Chondrocyte (in vitro differentiated cells): ENCODE measurements around the gene BRD7. TPM values are rescaled to one million over a fixed set of nuclear protein-coding genes. Genes with fewer than 3 reads are reported as not detected.
A peak's percentile ranks its signal among the peaks of the same experiment; 100 is the strongest.

Source experiments
- DNase-seq: peaks from one replicate; pipeline ENCODE4 v3.0.0; 2021; ENCODE audit warnings: mixed read lengths, low spot score
- H3K27ac Mint-ChIP-seq: one replicate; pipeline ENCODE4 v1.8.0; 2021; ENCODE audit warnings: mild to moderate bottlenecking, moderate library complexity, mixed read lengths; ENCODE audit not compliant: unreplicated experiment
- H3K27me3 Mint-ChIP-seq: 2 replicates; pipeline ENCODE4 v1.8.0; 2021; ENCODE audit warnings: low read depth, mixed read lengths
- H3K36me3 Mint-ChIP-seq: 2 replicates; pipeline ENCODE4 v1.8.0; 2021; ENCODE audit warnings: low read depth, mixed read lengths
- H3K4me1 Mint-ChIP-seq: 2 replicates; pipeline ENCODE4 v1.8.0; 2021; ENCODE audit warnings: low read depth, mild to moderate bottlenecking, mixed read lengths
- H3K4me3 Mint-ChIP-seq: one replicate; pipeline ENCODE4 v1.8.0; 2021; ENCODE audit warnings: mild to moderate bottlenecking, moderate library complexity, mixed read lengths; ENCODE audit not compliant: unreplicated experiment
- H3K9me3 Mint-ChIP-seq: 2 replicates; pipeline ENCODE4 v1.8.0; 2021; ENCODE audit warnings: low read depth, mixed read lengths
- total RNA-seq: library from RNA; stranded (reverse); gene quantifications from 3 replicates; pipeline ENCODE4 v1.2.1, GENCODE V29; 2021
- TF ChIP-seq, protein P1 (sequence below): fragments of 200-600 bp; sonication (generic); IDR thresholded peaks from 2 replicates; pipeline ENCODE4 v1.5.0; 2021; ENCODE audit warnings: antibody characterized with exemption, mild to moderate bottlenecking, moderate library complexity

The BRD7 gene
- total RNA-seq, 1 donor from 2014 or later: 47.6 TPM

DNA sequence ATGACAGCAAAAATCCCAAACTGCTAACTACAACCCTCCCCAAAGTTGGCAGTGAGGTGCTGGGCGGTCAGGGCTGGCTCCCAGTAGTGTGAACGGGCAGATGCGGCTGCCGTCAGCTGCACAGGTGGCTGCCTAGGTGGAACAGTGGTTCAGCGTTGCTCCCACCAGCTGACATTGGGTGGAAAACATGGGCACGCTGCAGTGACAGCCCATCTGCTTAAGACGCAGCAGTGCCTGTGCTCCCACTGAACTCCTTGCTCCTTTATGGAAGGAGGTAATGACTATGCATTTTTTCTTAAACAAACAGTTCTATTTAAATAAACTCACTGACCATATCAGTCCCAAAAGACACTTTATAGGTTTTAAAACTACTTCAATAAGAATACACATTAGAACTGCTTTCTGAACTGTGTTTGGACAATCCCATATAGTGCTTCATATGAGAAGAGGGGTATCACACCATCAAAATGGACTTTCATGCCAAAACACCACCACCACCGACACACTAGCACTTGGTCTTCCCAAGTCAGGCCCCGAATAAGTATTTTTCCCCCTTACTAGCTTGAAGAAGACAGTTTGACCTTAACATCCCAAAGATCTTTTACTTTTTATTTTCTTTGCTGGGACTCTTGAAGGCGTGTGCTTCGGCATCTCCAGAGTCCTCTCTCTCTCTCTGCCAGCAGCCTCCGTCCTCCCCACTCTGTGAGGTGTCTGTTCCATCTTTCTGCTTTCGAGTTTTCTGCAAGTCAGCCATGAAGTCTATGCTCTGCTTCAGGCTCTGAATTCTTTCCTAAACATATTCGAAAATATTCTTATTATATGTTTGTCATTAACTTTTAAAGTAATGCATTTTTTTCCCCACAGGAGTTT lies 34.4 kb downstream of the BRD7 start:
- H3K9me3 Mint-ChIP-seq: peaks cover 3% of the 10 kb centered on the region
- peaks cover 14% of the 10 kb centered on the region for H3K36me3 Mint-ChIP-seq
- no peaks in the 10 kb centered on the region for H3K27me3 Mint-ChIP-seq
- peak overlapping the region; percentile 0 for H3K27ac Mint-ChIP-seq
- peaks cover 64% of the 10 kb centered on the region for H3K4me1 Mint-ChIP-seq
- H3K4me3 Mint-ChIP-seq: no peak overlapping the region
- TF ChIP-seq, protein P1, sequence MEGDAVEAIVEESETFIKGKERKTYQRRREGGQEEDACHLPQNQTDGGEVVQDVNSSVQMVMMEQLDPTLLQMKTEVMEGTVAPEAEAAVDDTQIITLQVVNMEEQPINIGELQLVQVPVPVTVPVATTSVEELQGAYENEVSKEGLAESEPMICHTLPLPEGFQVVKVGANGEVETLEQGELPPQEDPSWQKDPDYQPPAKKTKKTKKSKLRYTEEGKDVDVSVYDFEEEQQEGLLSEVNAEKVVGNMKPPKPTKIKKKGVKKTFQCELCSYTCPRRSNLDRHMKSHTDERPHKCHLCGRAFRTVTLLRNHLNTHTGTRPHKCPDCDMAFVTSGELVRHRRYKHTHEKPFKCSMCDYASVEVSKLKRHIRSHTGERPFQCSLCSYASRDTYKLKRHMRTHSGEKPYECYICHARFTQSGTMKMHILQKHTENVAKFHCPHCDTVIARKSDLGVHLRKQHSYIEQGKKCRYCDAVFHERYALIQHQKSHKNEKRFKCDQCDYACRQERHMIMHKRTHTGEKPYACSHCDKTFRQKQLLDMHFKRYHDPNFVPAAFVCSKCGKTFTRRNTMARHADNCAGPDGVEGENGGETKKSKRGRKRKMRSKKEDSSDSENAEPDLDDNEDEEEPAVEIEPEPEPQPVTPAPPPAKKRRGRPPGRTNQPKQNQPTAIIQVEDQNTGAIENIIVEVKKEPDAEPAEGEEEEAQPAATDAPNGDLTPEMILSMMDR: no peak
- no peak for DNase-seq

DNA sequence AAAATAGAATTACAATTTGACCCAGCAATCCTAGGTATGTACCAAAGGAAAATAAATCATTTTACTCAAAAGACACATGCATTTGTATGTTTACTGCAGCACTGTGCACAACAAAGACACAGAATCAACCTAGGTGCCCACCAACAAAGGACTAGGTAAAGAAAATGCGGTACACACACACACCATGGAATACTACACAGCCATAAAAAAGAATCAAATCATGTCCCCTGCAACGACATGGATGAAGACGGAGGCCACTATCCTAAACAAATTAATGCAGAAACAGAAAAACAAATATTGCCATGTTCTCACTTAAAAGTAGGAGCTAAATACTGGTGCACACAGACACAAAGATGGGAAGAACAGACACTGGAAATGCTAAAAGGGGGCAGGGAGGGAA lies 36.2 kb downstream of the BRD7 start:
- H3K9me3 Mint-ChIP-seq: peaks cover 3% of the 10 kb centered on the region
- peaks cover 51% of the 10 kb centered on the region for H3K4me1 Mint-ChIP-seq
- TF ChIP-seq, protein P1: no peak
- H3K27me3 Mint-ChIP-seq: no peaks in the 10 kb centered on the region
- H3K36me3 Mint-ChIP-seq: peaks cover 15% of the 10 kb centered on the region
- DNase-seq: no peak
- no peak overlapping the region for H3K4me3 Mint-ChIP-seq
- no peak overlapping the region for H3K27ac Mint-ChIP-seq

DNA sequence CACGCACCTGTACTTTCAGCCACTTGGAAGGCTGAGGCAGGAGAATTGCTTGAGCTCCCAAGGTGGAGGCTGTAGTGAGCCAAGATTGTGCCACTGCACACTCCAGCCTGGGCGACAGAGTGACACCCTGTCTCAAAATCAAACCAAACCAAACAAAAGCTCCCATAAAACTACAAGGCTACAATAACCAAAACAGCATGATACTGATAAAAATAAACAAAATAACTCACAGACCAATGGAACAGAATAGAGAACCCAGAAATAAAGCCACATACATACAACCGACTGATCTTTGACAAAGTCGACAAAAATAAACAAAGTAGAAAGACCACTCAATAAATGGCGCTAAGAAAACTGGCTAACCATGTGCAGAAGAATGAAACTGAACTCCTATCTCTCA lies 37.2 kb downstream of the BRD7 start:
- H3K4me1 Mint-ChIP-seq: peaks cover 42% of the 10 kb centered on the region
- H3K9me3 Mint-ChIP-seq: peaks cover 3% of the 10 kb centered on the region
- no peak overlapping the region for H3K4me3 Mint-ChIP-seq
- H3K27ac Mint-ChIP-seq: no peak overlapping the region
- H3K27me3 Mint-ChIP-seq: no peaks in the 10 kb centered on the region
- DNase-seq: no peak
- H3K36me3 Mint-ChIP-seq: peaks cover 16% of the 10 kb centered on the region
- TF ChIP-seq, protein P1: no peak

DNA sequence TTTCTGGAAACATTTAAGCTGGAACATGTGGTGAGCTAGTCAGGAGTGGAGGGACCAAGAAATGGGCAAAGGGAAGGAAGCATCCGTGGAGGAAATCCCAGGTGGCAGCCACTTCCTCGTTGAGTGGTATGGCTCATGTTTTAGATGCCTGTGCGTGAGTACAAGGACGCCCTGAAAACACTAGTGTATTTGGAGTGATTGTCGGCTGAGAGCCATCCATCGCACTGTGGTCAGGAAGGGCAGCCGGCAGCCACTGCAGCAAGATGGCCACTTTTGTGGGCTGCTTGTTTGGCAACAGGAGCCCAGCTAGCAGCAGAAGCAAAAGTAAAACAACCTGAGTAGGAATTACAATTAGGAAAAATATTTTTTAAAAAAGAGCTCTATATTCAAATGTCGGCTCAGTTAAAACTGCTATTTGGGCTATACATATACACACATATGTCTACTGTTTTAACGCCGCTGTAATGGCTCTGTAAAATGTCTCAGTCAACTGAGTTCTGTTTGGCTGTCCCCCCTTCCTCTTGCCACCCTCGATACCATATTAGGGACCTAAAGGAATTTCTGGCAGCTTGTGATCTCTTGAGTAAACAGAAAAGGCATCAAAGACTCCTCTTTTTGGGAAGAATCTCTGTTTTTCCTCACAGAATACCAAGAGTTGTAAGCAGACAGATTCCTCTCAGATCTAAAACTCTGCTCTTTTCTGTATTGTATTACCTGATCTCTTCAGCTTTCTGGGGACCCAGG lies 39.2 kb downstream of the BRD7 start:
- H3K36me3 Mint-ChIP-seq: peaks cover 20% of the 10 kb centered on the region
- H3K27me3 Mint-ChIP-seq: no peaks in the 10 kb centered on the region
- peaks cover 3% of the 10 kb centered on the region for H3K9me3 Mint-ChIP-seq
- TF ChIP-seq, protein P1: no peak
- no peak for DNase-seq
- peaks cover 31% of the 10 kb centered on the region for H3K4me1 Mint-ChIP-seq
- H3K4me3 Mint-ChIP-seq: no peak overlapping the region
- H3K27ac Mint-ChIP-seq: no peak overlapping the region

DNA sequence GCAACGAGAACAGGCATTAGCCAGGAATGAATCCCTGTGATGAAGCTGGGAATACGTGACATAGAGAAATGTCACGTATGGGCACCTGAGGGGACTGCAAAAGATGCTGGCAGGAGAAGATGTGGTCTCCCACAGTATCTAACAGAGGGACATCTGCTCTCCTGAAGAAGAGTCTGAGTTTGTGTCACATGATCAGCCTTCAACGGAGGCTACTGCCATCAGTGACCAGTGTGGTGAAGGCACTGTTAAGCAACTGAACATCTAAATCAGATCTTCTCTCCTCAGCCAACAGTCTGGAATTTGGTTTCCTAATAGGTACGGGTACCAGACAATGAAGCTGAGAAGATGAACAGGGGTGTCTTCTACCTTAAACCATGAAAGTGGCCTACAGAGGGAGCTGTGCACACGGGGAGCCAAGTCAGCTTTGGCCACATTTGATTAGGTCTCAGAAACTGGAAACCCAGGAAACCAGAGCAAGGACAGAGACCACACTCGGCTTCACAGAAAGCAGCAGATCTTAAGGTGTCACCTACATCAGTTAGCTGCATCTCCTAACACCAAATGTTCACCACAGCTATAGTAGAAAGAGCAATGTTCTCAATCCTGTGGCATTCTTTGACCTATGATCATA lies 41.8 kb downstream of the BRD7 start:
- H3K4me1 Mint-ChIP-seq: peaks cover 16% of the 10 kb centered on the region
- peaks cover 23% of the 10 kb centered on the region for H3K36me3 Mint-ChIP-seq
- no peak overlapping the region for H3K4me3 Mint-ChIP-seq
- no peak overlapping the region for H3K27ac Mint-ChIP-seq
- no peak for DNase-seq
- TF ChIP-seq, protein P1: peak; percentile 74
- H3K27me3 Mint-ChIP-seq: no peaks in the 10 kb centered on the region
- no peaks in the 10 kb centered on the region for H3K9me3 Mint-ChIP-seq
